ENCODE measurements around the gene FBRS. TPM values are rescaled to one million over a fixed set of nuclear protein-coding genes. Genes with fewer than 3 reads are reported as not detected.

The FBRS gene
- total RNA-seq, 4 donors from 2014 or later = 19.9 to 52.1 (median 32.8) TPM

GRCh38 chr16:30655815-30656347 is 2.4 kb upstream of the FBRS start:
- peaks cover 0 to 55% (median 27%) of the 10 kb centered on the region in 3 donors for H3K4me1 ChIP-seq
- ATAC-seq = no peak
- WGBS, 2 donors (ENCODE audit: low coverage in 1 of 2) = 80% methylated on average over 7 of the region's 12 CpGs; no CpG with 5 or more reads in 1 of the 2 donors
- H3K36me3 ChIP-seq = peaks cover 0 to 50% of the 10 kb centered on the region in 2 donors
- TF ChIP-seq EP300 (IDR thresholded peaks at IDR 0.05) = no peak
- TF ChIP-seq POLR2AphosphoS5 (IDR thresholded peaks at IDR 0.05) = no peak
- no peak for TF ChIP-seq POLR2A (IDR thresholded peaks at IDR 0.05)
- TF ChIP-seq CTCF (IDR thresholded peaks at IDR 0.05) = no peak
- no peaks in the 10 kb centered on the region for H3K9me3 ChIP-seq
- no peaks in the 10 kb centered on the region for H3K27me3 ChIP-seq
- no peak overlapping the region for H3K4me3 ChIP-seq
- peak overlapping the region in 3 of 4 donors; percentile 83 to 98 (median 98) for H3K27ac ChIP-seq

GRCh38 chr16:30656388-30656787 is 1.8 kb upstream of the FBRS start:
- ATAC-seq = no peak
- Histone ChIP-seq H3K4me3 (no peak overlapping the region), H3K4me1 (peaks cover 0 to 60% (median 32%) of the 10 kb centered on the region in 3 donors), H3K27me3 (no peaks in the 10 kb centered on the region), H3K27ac (peak overlapping the region in 3 of 4 donors; percentile 83 to 98 (median 98)), H3K36me3 (peaks cover 0 to 55% of the 10 kb centered on the region in 2 donors), H3K9me3 (no peaks in the 10 kb centered on the region)
- 93 to 96% methylated on average over 6 to 8 of the region's 8 CpGs for WGBS, 2 donors (ENCODE audit: low coverage in 1 of 2)
- TF ChIP-seq CTCF (IDR thresholded peaks at IDR 0.05) (no peak), POLR2A (IDR thresholded peaks at IDR 0.05) (no peak), EP300 (IDR thresholded peaks at IDR 0.05) (no peak), POLR2AphosphoS5 (IDR thresholded peaks at IDR 0.05) (no peak)

GRCh38 chr16:30656974-30657865 is 1.0 kb upstream of the FBRS start:
- peak in 1 of 2 donors; percentile 55 for TF ChIP-seq POLR2A (IDR thresholded peaks at IDR 0.05)
- no peak for TF ChIP-seq CTCF (IDR thresholded peaks at IDR 0.05)
- Histone ChIP-seq H3K9me3 (no peaks in the 10 kb centered on the region), H3K27ac (peak overlapping the region; percentile 62 to 98 (median 90)), H3K27me3 (no peaks in the 10 kb centered on the region), H3K4me3 (peak overlapping the region; percentile 23 to 46), H3K36me3 (peaks cover 0 to 63% of the 10 kb centered on the region in 2 donors), H3K4me1 (peaks cover 0 to 60% (median 33%) of the 10 kb centered on the region in 3 donors)
- WGBS, 2 donors (ENCODE audit: low coverage in 1 of 2) = 13 to 45% methylated on average over 15 to 16 of the region's 32 CpGs
- no peak for ATAC-seq

GRCh38 chr16:30658731-30659506 is 688 bp downstream of the FBRS start:
- peaks cover 0 to 63% of the 10 kb centered on the region in 2 donors for H3K36me3 ChIP-seq
- peak; percentile 16 to 36 for TF ChIP-seq POLR2A (IDR thresholded peaks at IDR 0.05)
- peak in 3 of 4 experiments; percentile 19 to 35 (median 31) for TF ChIP-seq CTCF (IDR thresholded peaks at IDR 0.05)
- no peak for TF ChIP-seq POLR2AphosphoS5 (IDR thresholded peaks at IDR 0.05)
- no peak for TF ChIP-seq EP300 (IDR thresholded peaks at IDR 0.05)
- H3K4me3 ChIP-seq = peak overlapping the region; percentile 96 to 98
- H3K9me3 ChIP-seq = no peaks in the 10 kb centered on the region
- 0% methylated on average over 2 to 8 of the region's 64 CpGs for WGBS, 2 donors (ENCODE audit: low coverage in 1 of 2)
- H3K4me1 ChIP-seq = peaks cover 0 to 60% (median 26%) of the 10 kb centered on the region in 3 donors
- peak overlapping the region; percentile 59 to 98 (median 95) for H3K27ac ChIP-seq
- H3K27me3 ChIP-seq = no peaks in the 10 kb centered on the region
- peak; percentile 44 for ATAC-seq

All from gastroesophageal sphincter (tissue), 4 donors.